Keratinocyte (primary cell): ENCODE results near the gene STRN4.

Experiments
- CTCF ChIP-seq, 3 experiments: IDR thresholded peaks in 1 of 3; conservative IDR thresholded peaks in 1 of 3; optimal IDR thresholded peaks in 1 of 3; 2 replicates in 2 of 3; 3 replicates in 1 of 3; pipeline versions ENCODE3 to v1.5.1; 2011; ENCODE audit warnings: low read length in 3 of 3, mild to moderate bottlenecking in 3 of 3, moderate library complexity in 2 of 3, control low read depth in 1 of 3, inconsistent platforms in 1 of 3; ENCODE audit not compliant: insufficient read depth in 2 of 3; ENCODE audit errors: extremely low read depth in 1 of 3
- EZH2 ChIP-seq: IDR thresholded peaks from one replicate; pipeline ENCODE4 v1.6.1; 2012; ENCODE audit warnings: inconsistent platforms, mild to moderate bottlenecking, low read length, moderate library complexity

GRCh38 chr19:46691948-46692347 lies 54.3 kb downstream of the STRN4 start:
- TF ChIP-seq EZH2: no peak
- TF ChIP-seq CTCF (optimal IDR thresholded peaks at IDR 0.05 in 1 of 3, IDR thresholded peaks at IDR 0.05 in 1 of 3, conservative IDR thresholded peaks at IDR 0.05 in 1 of 3; ENCODE audit: extremely low read depth in 1 of 3, insufficient read depth in 2 of 3, low read length in 3 of 3): no peak
